Measurements from ENCODE around the gene MAD2L1.
"Not testable (repeated sequence)": the region's sequence is repeated elsewhere in the genome, so short reads cannot be mapped to it uniquely, and the experiment has no call there.

- TF ChIP-seq CTCF (conservative IDR thresholded peaks at IDR 0.05; ENCODE audit: low read depth, low read length); EZH2 (IDR thresholded peaks at IDR 0.05; ENCODE audit: low read length, unreplicated experiment); EZH2phosphoT487 (IDR thresholded peaks at IDR 0.05; ENCODE audit: borderline replicate concordance, low read length): not testable (repeated sequence)
Measured at GRCh38 chr4:120063711-120064110, 2.9 kb downstream of the MAD2L1 start.
